Muscle layer of duodenum (tissue), 2 donors: Measurements from ENCODE around the gene BPHL.
"Not testable (repeated sequence)": the region's sequence is repeated elsewhere in the genome, so short reads cannot be mapped to it uniquely, and the experiment has no call there.

ENCODE experiments used
- H3K27ac ChIP-seq: one replicate; pipeline ENCODE4 v1.7.0; 2013; ENCODE audit warnings: mild to moderate bottlenecking, low read length
- H3K27me3 ChIP-seq: one replicate; pipeline ENCODE4 v1.7.0; 2013; ENCODE audit warnings: low read depth, mild to moderate bottlenecking, control low read depth, low read length
- H3K36me3 ChIP-seq, 2 donors: one replicate each; pipeline ENCODE4 v1.7.0; 2013; ENCODE audit warnings: low read length in 2 of 2, control low read depth in 1 of 2, mild to moderate bottlenecking in 1 of 2; ENCODE audit not compliant: insufficient read depth in 2 of 2, control insufficient read depth in 1 of 2
- H3K4me1 ChIP-seq, 2 donors: one replicate each; pipeline ENCODE4 v1.7.0; 2013; ENCODE audit warnings: low read length in 2 of 2, mild to moderate bottlenecking in 2 of 2, control low read depth in 1 of 2, moderate library complexity in 1 of 2; ENCODE audit not compliant: insufficient read depth in 2 of 2, control insufficient read depth in 1 of 2
- H3K4me3 ChIP-seq, 2 donors: one replicate each; pipeline ENCODE4 v1.7.0; 2013; ENCODE audit warnings: low read length in 2 of 2, low read depth in 1 of 2, mild to moderate bottlenecking in 1 of 2
- H3K9me3 ChIP-seq, 2 donors: one replicate each; pipeline ENCODE4 v1.7.0; 2013; ENCODE audit warnings: low read length in 2 of 2, control low read depth in 1 of 2, mild to moderate bottlenecking in 1 of 2; ENCODE audit not compliant: control insufficient read depth in 1 of 2
- donor health status: healthy.

Gene BPHL

DNA sequence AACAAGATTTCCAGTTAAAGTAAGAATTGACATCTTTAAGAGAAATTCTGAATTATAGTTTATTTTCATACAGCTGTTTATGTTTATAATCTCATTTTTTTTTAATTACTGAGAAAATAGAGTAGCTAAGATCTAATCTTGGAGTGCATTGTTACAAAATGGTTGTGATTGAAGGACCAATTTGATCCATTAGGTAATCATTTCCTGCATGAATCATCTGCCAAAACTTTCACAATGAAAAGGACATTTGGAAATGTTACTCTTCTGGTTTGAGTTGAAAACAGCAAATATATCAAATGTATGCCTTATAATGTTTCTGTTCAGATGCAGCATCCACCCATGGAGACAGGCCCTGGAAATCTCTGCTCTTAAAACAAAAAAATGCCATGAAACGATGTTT lies 19.8 kb downstream of the BPHL start:
- Histone ChIP-seq H3K4me1 (peaks cover 0 to 12% of the 10 kb centered on the region in 2 donors), H3K4me3 (no peak overlapping the region), H3K27ac (no peak overlapping the region)

GRCh38 chr6:3139090-3139903 lies 20.8 kb downstream of the BPHL start:
- peaks cover 15 to 39% of the 10 kb centered on the region in 2 donors for H3K36me3 ChIP-seq

More for the DNA sequence above, 19.8 kb downstream of the BPHL start:
- Histone ChIP-seq H3K36me3 (peaks cover 20 to 37% of the 10 kb centered on the region in 2 donors), H3K27me3 (no peaks in the 10 kb centered on the region), H3K9me3 (no peaks in the 10 kb centered on the region)

GRCh38 chr6:3140201-3140600 lies 21.7 kb downstream of the BPHL start:
- H3K27me3 ChIP-seq: no peaks in the 10 kb centered on the region
- no peak overlapping the region for H3K4me3 ChIP-seq
- H3K9me3 ChIP-seq: no peaks in the 10 kb centered on the region
- H3K36me3 ChIP-seq: peaks cover 15 to 39% of the 10 kb centered on the region in 2 donors
- H3K4me1 ChIP-seq: peaks cover 0 to 12% of the 10 kb centered on the region in 2 donors
- H3K27ac ChIP-seq: no peak overlapping the region

More at GRCh38 chr6:3139090-3139903, 20.8 kb downstream of the BPHL start:
- no peak overlapping the region for H3K4me3 ChIP-seq
- no peak overlapping the region for H3K27ac ChIP-seq
- no peaks in the 10 kb centered on the region for H3K27me3 ChIP-seq
- no peaks in the 10 kb centered on the region for H3K9me3 ChIP-seq
- peaks cover 0 to 12% of the 10 kb centered on the region in 2 donors for H3K4me1 ChIP-seq

GRCh38 chr6:3142536-3142935 lies 24.0 kb downstream of the BPHL start:
- Histone ChIP-seq H3K4me3 (no peak overlapping the region), H3K27me3 (no peaks in the 10 kb centered on the region), H3K27ac (no peak overlapping the region), H3K9me3 (no peaks in the 10 kb centered on the region), H3K4me1 (peaks cover 0 to 12% of the 10 kb centered on the region in 2 donors), H3K36me3 (peaks cover 9 to 30% of the 10 kb centered on the region in 2 donors)

DNA sequence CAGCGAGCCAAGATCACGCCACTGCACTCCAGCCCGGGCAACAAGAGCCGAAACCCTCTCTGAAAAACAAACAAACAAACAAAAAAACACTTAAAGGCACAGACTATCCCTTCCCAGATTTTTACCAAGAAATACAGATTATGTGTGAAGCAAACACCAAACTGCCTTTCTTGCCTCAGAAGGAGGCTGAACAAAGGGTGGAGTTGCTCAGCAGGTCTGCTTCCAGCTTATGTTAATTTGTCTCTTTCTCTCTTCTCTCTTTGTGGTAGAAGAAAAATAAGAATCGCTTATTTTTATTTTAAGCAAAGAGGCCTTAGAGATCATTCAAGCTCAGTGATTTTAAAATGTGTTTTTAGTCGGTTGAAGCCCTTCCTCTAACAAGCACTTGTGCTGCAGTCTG lies 24.6 kb downstream of the BPHL start:
- Histone ChIP-seq H3K4me3 (no peak overlapping the region), H3K4me1 (peaks cover 0 to 12% of the 10 kb centered on the region in 2 donors), H3K9me3 (no peaks in the 10 kb centered on the region), H3K27ac (no peak overlapping the region), H3K27me3 (no peaks in the 10 kb centered on the region), H3K36me3 (peaks cover 10 to 30% of the 10 kb centered on the region in 2 donors)

DNA sequence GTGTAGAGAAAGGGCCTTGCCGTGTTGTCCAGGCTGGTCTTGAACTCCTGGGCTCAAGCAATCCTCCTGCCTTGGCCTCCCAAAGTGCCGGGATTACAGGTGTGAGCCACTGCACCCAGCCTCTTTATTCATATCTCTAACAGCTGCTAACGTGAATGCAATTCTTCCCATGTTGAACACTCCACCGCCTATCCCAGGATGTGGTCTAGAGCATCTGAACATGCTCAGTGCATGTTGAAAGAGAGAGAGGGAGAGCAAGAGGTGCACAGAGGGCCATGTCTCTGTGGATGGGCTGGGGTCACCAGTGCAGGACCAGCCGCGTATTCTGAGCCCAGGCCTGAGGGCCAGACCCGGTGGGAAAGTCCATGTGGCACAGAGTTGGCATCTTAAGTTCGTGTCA lies 26.1 kb downstream of the BPHL start:
- peaks cover 10 to 32% of the 10 kb centered on the region in 2 donors for H3K36me3 ChIP-seq
- peaks cover 0 to 3% of the 10 kb centered on the region in 2 donors for H3K4me1 ChIP-seq
- no peaks in the 10 kb centered on the region for H3K9me3 ChIP-seq
- H3K27ac ChIP-seq: no peak overlapping the region
- no peaks in the 10 kb centered on the region for H3K27me3 ChIP-seq
- no peak overlapping the region for H3K4me3 ChIP-seq

DNA sequence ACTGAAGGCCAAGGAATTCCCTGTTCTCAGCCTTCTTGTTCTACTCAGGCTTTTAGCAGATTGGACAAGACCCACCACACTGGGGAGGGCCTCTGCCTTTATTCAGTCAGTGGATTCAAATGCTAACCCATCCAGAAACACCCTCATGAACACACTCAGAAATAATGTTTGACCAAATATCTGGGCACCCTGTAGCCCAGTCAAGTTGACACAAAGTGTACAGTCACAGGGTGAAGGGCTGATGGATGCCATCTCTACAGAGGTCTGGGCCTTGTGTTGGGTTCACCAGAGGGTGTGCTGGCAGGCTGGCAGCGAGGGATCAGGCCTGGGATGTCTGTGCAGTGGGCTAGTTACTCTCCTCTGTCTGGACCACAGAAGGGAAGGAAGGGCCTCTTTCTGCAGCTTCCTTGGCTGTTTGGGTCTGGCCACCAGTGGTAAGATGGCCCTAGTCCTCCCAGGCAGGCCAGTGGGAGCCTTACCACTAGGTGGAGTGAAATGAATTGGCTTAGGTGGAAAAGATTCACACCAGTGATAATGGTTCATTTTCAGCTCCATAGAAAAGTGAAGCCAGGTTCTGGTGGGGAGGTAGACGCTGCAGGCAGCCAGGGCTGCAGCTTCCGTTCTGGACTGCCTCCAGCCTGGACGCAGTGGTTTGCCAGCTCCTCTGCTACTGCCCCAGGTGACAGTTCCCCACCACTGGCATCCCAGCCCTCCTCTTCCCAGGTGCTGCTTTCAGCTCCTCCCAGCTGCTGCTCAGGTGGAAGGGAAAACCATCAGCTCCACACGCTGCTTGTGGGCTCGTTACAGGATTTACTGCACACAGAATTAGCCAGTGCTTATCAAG lies 29.6 kb downstream of the BPHL start:
- Histone ChIP-seq H3K27me3 (no peaks in the 10 kb centered on the region), H3K36me3 (peaks cover 11 to 28% of the 10 kb centered on the region in 2 donors), H3K4me1 (peaks cover 0 to 5% of the 10 kb centered on the region in 2 donors), H3K9me3 (no peaks in the 10 kb centered on the region), H3K4me3 (no peak overlapping the region), H3K27ac (no peak overlapping the region)

DNA sequence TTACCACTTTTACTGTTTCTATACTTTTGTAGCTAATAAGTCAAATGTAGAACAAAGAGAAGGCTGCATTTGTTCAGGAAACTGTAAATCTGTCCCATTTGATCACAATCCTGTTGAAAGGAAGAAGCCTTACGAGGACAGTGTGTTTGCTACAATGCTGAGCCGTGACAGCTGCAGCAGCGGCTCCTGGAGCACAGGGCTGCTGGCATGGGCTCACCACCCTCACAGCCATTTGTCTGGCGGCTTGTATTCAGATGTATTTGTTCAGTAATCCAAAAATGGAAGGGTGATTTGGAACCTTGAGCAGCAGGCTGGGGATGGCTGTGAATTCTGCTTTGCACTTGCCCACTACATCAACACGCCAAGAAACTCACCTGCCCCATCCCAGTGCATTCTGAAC lies 33.2 kb downstream of the BPHL start:
- no peaks in the 10 kb centered on the region for H3K9me3 ChIP-seq
- H3K36me3 ChIP-seq: peaks cover 11 to 35% of the 10 kb centered on the region in 2 donors
- H3K4me3 ChIP-seq: no peak overlapping the region
- H3K27me3 ChIP-seq: no peaks in the 10 kb centered on the region
- H3K27ac ChIP-seq: no peak overlapping the region
- H3K4me1 ChIP-seq: peaks cover 0 to 10% of the 10 kb centered on the region in 2 donors

- Histone ChIP-seq H3K36me3 (peaks cover 9 to 31% of the 10 kb centered on the region in 2 donors), H3K4me3 (no peak overlapping the region), H3K4me1 (peaks cover 0 to 10% of the 10 kb centered on the region in 2 donors), H3K9me3 (no peaks in the 10 kb centered on the region), H3K27me3 (no peaks in the 10 kb centered on the region), H3K27ac (no peak overlapping the region)
Measured at GRCh38 chr6:3152689-3153088, 34.2 kb downstream of the BPHL start.

- H3K4me3 ChIP-seq, H3K27me3 ChIP-seq, H3K9me3 ChIP-seq, H3K27ac ChIP-seq: not testable (repeated sequence)
- Histone ChIP-seq H3K4me1 (peaks cover 0 to 10% of the 10 kb centered on the region in 2 donors), H3K36me3 (peaks cover 3 to 18% of the 10 kb centered on the region in 2 donors)
Measured at GRCh38 chr6:3155416-3155815, 36.9 kb downstream of the BPHL start.
